Activated CD8-positive, alpha-beta memory T cell treated with anti-CD3 and anti-CD28 coated beads, Interleukin-2, amount 50 U/mL, for 4 hours (primary cell): ENCODE data around the gene ETV6.

Experiments used
- DNase-seq: peaks from one replicate; pipeline ENCODE4 v3.0.0-alpha.2; 2020

Gene ETV6

DNA sequence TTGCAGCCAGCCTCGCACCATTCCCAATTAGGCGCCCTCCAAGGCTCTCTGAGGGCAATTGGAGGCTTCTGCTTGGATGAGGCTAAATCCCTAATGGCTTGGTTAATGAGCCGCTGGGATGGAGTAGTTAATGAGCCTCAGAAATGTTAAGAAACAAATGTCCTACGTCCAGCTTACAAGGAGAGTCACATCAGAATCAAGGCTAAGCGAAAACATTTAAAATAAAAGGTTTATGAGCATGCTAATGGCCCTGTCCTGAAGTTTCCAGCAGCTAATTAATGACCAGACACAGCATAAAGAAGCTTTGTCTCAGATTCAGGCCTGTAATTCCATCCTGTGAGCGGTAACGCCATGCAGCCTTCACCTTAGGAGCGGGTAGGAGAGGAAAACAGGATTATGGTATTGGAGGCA, 220.6 kb downstream of the ETV6 start:
- DNase-seq: no peak

DNA sequence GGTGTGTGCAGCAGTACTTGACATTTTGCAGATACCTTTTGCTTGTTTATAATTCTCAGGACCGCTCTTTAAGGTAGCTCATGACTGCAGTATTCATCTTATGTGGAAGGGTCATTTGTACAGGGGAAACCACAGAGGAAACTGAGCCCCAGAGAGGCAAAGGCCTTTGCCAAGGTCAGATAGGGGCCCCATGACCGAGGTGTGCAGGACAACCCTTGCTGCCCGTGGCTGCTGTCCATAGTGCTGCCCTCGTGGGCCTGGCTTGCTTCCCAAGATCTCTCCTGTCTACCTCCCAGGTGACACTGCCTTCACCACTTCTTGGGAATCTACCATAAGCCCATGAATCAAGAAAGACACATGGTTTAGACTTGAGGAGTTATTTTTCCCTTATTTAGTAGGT, 222.6 kb downstream of the ETV6 start:
- DNase-seq: no peak

DNA sequence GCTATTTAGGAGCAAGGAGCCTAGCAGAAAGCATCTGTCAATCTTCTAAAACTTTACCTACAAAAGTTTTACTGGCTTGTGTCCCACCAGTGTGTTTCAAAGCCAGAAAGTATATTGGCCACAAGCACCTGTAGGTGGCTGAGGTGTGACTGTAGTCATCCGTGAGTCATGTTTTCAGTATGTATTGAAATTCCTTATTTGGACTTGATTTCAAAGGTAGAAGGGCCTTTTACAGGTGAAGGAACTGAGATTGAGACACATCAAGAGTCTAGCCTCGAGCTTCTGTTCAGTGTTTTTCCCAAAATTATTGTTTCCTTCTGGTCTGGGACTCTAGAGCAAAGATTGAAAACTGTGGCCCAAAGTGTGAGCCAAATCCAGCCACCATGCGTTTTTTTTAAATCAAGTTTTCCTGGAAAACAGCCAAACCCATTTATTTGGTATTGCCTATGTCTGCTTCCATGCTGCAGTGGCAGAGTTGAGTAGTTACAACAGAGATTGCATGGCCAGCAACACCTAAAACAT, 226.0 kb downstream of the ETV6 start:
- DNase-seq: no peak

DNA sequence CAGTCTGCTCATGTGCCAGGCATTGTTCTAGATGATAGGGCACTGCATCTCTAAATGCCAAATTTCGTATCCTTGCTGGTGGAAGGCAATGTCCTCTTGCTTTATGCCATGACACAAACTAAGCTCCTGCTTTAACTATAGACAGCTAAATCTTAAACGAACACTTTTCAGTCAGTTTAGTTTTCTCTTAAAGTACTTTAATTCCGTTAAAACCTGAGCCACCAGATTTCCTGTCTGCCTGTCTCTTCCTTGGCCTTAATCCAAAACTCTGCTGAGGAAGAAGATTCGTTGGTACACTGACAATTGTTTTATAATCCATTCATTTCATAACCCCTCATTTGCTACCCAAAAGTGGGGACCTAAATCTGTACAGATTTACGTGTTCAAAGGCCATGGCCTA, 226.8 kb downstream of the ETV6 start:
- no peak for DNase-seq

DNA sequence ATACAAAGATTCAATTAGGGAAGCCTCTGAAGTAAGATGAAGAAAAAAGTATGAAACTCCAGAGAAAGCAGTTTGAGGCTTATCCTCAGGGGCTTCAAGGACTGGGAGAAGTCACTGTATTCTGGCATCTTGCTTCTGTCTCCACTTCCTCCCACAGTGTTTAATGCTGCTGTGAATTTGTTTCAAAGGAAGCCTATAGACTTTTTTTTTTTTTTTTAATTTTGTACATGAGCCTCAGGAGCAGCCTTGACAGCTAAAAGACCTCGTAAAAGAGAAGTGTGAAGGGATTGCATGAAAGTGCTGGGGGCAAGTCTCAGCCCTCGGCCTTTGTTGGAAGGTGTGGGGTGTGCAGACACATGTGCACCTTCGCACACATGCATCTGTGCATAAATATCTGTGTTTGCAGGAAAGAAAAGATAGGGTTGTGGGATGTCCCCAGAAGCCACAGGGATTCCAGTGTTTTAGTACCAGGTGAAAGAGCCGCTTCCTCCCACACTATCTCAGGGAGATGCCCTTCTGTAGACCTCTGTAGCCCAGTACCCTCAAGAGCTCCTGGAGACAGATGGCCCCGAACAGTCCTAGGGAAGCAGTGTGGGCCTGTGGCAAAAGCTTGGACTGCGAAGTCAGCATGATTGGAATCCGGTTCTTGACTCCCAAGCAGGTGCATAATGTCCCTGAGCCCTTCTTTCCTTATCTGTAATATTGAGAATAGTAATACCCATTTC, 227.8 kb downstream of the ETV6 start:
- DNase-seq: no peak

DNA sequence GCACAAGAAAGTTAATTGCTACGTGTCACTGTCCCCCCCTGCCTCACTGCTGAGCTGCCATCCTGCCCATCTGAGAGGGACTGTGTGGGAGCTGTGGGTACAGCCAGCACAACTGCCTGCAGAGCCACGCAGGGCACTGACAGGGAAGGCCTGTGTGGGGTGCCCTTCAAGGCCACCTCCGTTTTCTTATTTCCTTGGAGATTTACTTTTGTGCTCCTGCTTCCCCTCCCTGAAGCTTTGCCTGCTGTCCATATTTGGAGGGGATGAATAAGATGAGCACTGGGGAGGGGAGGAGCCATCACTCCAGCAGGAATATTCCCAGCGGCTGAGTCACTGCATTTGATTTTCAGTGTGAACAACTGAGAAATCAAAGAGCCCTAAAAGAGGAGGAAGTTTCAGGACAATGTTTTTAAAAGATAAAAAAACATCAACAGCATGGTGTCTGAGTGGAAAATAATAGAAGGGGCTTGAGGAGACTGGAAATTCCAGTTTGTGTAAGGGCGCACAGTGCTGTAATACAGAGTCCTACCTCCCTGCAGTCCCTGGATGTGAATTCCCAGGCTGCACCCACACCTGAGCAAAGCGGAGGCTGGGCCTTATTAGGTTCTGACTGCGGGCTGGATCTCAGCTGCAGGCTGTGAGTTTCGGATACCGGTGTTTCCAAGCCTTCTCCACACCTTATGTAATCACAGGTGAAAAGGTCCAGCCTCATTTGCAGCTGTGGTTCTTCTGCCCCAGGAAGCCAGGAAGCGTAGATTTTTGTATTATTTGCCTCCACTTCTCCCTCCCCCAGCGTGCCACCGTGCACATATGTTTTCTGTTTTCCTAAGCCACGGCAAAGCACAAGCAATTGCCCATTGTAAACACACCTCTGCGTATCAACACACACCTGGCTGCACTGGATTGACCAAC, 228.7 kb downstream of the ETV6 start:
- no peak for DNase-seq

DNA sequence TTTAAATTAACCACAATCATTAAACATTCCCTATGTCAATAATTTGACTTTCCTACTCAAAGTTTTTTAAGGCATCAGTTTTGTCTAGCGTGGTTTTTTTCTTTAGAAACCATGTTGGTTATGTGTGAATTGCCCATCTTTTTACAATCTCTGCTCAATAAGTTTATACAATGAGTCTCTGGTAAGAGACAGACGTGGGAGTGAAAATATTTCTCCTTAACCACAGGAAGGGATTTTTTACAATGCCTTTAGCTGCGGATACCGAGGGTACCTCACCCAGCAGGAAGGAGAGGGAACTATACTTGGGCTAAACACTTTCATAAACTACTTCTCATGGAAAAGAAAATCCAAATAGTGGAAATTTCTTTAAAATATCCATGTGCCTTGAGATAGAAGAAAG, 229.8 kb downstream of the ETV6 start:
- DNase-seq: no peak

DNA sequence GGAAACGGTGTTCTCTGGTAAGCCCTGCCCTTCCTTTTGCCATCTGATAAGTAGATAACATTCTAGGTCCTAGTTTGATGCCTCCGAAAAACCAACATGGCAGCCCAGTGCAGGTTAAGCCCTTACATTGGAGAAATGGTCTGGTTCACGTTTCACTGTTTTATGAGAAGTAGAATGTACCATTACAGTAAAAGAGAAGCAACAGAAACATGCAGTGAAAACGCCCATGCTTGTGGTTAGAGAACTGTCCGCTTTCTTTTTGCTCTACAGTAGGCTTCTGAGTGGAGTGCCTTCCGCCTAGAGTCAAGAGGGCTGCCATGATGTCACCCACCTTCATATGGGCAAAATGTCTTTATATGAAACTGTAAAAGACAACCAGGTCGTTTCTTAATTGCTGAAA, 230.9 kb downstream of the ETV6 start:
- no peak for DNase-seq

DNA sequence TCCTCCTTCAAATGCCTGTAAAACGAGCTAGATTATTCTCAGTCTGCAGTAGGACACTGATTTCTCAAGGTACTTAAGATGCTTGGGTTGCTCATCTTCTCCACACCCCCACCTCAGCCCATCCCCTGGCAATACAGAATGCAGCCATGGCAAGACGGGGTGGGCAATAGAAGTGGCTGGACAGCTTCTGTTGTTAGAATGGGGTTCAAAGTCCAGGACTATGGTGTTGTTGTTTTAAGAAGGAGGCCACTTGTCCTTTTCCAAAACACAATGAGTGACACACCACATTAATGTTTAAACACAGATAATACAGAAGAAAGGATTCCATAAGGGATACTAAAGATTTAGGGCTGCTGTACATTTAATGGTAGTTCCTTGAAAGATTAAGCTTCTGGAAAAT, 232.4 kb downstream of the ETV6 start:
- DNase-seq: no peak

DNA sequence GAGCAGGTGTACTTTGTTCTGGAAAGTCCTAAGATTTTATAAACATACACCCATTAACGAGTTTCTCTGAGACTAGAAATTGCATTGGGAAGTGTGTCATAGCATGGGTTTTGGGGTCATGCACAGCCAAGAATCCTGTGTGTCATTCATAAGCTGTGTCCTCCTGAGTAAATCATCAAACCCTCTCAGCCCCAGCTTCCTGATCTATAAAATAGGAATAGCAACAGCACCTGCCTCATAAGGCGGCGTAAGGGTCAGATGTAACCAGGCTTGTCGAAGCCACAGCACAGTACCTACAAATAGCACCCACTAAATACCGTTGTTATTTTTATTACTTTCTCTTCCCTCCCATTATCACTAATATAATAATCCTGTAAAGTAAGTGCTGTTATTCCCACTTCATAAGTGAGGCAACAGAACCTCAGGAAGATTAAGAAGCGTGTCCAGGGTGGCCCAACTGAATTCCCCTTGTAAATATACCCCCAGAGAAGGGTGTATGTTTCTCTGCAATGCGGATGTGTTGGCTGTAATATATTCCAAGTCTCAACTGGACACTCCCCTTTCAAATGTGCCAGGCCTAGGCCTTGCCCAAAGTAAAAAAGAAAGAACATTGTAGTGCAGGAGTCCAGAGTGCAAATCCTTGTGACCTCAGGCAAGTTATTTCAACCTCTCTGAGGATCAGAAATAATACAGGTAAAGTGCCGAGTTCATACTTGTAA, 233.0 kb downstream of the ETV6 start:
- DNase-seq: no peak

DNA sequence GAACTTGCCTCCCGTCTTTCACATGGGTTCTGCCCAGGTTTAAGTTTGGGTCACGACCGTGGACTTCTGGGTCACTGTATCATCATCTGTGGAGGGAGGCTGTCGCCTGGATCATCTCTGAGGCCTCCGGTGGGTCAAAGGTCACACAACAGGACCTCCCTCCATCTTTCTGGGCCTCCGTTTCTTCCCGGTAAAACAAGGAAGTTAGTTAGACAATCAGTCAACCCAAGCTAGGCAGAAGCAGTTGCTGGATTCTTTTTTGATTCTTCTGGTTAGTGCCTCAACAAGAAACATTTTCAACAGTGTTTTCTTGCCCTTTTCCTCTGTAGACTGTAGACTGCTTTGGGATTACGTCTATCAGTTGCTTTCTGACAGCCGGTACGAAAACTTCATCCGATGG, 234.6 kb downstream of the ETV6 start:
- DNase-seq: no peak

DNA sequence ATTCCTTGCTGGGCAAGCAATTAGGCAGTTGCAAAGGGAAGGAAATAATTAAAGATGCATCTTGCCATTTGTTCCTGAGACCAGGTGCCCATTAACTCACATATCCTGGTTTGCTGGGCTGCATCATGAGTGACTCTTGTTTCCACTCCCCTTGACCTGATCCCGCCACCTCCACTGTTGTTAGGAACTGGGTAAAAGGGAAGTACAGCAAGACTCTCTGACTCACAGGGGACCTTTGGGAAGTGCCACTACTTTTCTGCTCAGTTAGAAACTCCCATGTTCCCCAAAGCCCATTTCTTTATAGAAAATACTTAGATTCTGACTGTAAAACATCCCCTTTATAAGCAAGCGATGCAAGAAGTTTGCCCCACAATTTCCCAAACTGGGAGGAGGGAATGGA, 235.2 kb downstream of the ETV6 start:
- no peak for DNase-seq

DNA sequence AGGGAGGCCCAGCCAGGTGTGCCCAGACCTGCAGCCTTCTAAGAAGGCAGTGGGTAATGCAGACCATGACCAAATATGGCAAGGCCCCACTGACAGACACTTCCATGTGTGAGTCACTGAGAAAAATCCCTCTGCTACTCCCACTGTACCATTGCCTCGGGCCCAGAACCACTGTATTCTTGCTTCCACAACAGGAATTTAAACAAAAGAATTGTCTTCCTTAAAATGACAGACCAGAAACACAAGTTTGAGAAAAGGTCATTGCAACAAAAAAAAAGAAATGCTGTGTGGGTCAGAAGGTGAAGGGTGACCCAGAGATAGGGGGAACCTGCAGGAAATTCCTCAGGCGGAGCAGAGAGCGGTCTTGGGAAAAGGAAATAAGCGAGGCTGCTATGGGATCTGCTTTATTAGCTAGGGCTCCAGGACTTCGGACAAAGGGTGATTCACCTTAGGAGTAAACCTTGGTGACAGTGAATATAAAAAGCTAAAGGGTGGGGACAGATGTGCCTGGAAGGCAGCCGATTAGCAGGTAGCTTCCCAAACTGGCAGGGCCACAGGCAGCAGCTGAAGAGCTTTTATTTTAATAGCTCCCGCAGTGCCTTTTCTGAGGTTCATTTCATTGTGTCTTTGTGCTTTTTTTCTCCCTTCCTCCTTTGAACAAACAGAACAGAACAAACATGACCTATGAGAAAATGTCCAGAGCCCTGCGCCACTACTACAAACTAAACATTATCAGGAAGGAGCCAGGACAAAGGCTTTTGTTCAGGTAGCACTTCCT, 236.0 kb downstream of the ETV6 start:
- DNase-seq: no peak

DNA sequence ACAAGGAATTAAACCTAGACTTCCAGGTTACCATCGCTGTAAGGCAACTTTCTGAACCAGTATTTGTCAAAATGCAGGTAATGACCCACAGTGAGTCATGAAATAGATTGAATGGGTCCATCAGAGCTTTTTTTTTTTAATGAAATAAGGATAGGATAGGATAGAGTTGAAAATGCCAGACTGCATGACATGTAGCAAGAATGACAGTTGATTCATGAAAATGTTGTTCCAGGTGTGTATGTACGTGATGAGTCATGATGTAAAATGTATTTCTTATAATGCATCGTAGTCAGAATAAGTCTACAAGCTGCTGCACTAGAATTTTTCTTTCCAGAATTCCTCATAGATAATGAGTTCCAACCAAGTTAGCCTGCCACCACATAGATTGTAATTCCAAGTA, 236.9 kb downstream of the ETV6 start:
- no peak for DNase-seq

DNA sequence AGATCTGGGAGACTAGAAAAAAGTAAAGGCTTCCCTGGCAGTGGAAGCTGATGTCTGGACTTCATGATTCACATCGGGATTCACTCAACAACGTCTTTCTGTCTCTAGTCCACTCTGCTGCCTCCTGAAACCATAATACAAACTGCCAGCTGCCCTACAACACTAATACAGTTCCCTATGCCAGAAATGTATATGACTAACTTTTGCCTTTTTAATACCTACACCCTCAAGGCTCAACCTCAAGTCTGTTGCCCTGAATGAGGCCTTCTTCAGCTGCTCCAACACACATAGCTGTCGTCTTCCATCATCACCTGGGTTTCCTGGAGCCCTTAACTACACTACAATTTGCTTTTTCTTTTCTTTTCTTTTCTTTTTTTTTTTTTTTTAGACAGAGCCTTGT, 238.6 kb downstream of the ETV6 start:
- no peak for DNase-seq

DNA sequence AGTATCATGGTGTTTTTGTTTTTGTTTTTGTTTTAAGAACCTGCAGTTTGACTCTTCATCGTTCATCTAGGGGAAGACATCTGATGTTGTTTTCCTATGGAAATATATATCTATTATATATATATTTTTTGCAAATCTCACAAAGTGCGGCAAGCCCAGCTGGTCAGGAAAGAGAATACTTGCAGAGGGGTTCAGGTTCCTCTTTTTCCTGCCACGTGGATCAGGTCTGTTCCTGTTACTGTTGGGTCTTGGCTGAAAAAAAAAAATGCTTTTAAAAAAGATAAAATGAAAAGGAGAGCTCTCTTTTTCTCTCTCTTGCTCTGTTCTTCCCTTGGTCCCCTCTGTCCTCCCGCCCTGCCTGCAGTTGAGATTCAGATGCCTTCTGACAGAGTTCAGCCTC, 241.9 kb downstream of the ETV6 start:
- DNase-seq: no peak

DNA sequence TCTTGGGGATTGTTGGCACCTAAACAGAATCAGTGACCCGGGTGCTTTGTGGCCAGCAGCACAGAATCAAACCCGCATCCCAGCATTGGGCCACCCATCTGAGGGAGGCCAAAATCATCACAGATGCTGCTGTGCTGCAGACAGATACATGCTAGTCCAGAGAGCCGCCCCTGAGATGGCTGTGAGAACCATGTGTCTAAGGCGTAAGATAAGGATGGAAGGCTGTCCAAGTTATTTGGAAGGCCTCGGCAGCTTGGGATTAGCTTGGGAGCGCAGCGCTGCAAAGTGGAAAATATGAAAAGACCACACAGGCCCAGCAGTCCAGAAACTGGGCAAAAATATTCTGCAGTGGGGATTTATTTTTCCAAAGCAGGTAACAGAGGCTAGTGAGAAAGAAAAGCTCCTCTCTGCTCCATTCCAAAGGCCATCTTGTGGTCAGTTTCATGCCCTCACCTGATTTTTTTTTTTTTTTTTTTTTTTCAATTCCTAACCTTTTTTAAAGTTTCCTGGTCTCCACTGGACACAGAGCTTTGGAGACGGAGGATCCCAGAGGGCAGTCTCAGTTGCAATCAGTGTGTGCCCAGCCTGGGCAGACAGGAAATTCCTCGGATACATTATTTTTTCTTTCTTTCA, 242.4 kb downstream of the ETV6 start:
- no peak for DNase-seq

DNA sequence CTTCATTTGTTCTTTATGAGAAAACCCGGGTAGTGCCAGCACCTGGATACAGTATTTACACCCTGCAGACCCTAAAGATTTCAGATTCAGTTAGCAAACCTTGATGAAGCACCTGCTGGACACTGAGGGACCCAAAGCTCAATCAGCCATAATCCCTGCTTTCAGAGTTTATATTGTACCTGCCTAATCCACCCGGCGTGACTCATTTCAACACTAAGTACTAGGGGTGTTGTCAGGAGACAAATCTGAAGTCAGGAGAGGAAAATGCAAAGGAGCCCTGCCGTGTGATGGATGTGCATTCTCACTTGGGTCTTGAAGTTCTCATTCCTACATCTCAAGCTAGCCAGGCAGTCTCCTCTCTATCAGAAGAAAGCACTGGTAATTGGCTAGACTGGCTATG, 244.5 kb downstream of the ETV6 start:
- no peak for DNase-seq

DNA sequence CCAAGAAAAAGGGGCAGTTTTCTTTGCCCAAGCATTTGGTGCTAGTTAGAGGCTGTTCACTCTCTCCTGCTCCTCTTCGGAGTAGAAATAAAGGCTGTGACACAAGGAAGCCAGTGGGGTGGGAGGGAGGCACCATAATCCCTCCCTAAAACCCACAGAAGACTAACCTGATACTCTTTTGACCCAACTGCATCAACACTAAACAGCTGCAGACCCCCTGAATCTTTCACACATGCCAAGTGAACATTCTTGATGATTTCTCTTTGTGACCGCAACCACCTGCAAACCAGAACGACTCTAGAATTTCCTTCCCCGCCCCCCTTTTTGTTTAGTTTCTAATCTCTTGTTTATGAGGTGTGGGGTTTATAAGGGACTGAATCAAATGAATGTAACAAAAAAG, 245.4 kb downstream of the ETV6 start:
- no peak for DNase-seq

DNA sequence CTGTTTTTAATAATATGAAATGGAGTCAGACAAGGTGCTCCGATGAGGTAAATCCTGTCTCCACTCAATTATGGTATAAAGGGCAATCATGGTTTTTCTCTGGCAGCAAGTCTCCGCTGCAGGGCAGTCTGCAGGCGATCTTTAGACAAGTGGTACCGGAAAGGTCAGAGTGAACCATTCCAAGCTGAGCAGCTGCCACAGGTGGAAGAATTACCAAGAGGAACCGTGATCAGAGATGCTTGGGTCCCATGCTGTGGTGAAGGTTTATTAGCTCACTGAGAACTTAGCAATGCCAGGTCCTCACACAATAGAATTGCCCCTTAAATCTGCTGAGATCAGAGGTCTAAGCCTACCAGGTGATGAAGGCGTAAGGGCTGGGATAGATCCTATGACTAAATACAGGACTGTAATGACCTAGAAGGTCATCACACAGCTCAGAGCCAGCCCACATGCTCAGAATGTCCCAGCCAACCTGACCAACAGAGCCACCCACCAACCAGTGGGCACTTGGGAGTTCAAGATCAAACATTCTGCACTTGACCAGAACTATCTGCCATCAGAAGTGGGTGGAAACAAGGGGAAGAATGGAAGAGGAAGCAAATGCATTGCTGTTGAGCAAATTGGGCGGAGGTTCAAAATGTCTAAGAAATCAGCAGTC, 246.1 kb downstream of the ETV6 start:
- DNase-seq: no peak

DNA sequence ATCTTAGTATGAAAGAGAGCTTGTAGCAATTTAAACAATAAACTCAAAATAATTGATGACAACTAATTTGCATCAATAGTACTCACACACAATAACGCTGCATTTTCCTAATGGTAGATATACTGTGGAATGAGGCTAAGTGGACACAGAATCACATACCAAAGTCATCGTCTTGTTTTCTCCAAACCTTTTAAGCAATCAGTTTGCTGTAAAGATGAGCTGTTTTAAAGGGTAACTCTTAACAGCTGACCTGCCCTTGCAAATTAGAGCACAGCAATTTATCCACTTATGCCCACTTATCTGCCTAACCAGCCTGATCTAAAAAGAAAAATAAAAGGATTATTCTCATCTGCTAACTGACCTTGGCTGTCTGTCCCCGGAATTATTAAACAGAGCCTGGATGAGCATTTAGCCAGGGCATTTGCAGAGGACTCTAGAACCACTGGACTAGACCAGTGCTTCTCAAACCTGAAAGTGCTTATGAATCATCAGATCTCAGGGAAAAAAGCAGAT, 247.0 kb downstream of the ETV6 start:
- no peak for DNase-seq
